ENCODE data around the gene RGL3. TPM values are rescaled to one million over a fixed set of nuclear protein-coding genes. Genes with fewer than 3 reads are reported as not detected.

RGL3 gene
- total and polyA plus RNA-seq, 9 of the 15 experiments (the other 6 are each of a cell fraction or from before 2014, with no cell fraction given): 0.12 to 0.61 (median 0.32) TPM; not detected in 4

GRCh38 chr19:11382898-11383705, 36.0 kb downstream of the RGL3 start (continued):
- TF ChIP-seq ARID3A (IDR thresholded peaks at IDR 0.05; ENCODE audit: borderline replicate concordance, low read depth, low read length): no peak
- no peak for TF ChIP-seq NCOA4 (IDR thresholded peaks at IDR 0.05; ENCODE audit: partially characterized antibody)
- no peak for TF ChIP-seq ZBTB49 (CRISPR knock-in tag; IDR thresholded peaks at IDR 0.05; ENCODE audit: borderline replicate concordance)
- TF ChIP-seq E2F4 (CRISPR knock-in tag; IDR thresholded peaks at IDR 0.05; ENCODE audit: low read depth): 0 out of 2 replicates have a peak, but pooled peaks have one; percentile 38
- TF ChIP-seq TCF3 (CRISPR knock-in tag; IDR thresholded peaks at IDR 0.05): peak; percentile 61
- 0 out of 2 replicates have a peak, but pooled peaks have one; percentile 53 for TF ChIP-seq ZNF740 (CRISPR knock-in tag; IDR thresholded peaks at IDR 0.05)
- TF ChIP-seq ZNF740 (tag; IDR thresholded peaks at IDR 0.05): peak in 1 of 2 experiments; percentile 54; a peak in 1 of 4 replicates
- no peak for TF ChIP-seq ZNF133 (CRISPR knock-in tag; IDR thresholded peaks at IDR 0.05)
- TF ChIP-seq ZNF57 (CRISPR knock-in tag; IDR thresholded peaks at IDR 0.05): no peak
- TF ChIP-seq CSDE1 (IDR thresholded peaks at IDR 0.05): no peak
- no peak for TF ChIP-seq MCM2 (IDR thresholded peaks at IDR 0.05; ENCODE audit: low read depth)
- TF ChIP-seq IRF2 (CRISPR knock-in tag; IDR thresholded peaks at IDR 0.05): no peak
- TF ChIP-seq RBM34 (IDR thresholded peaks at IDR 0.05; ENCODE audit: borderline replicate concordance, insufficient read depth, low read length): no peak
- peak; percentile 31; the same call in 1 of the 2 replicates for TF ChIP-seq SMARCA4 (IDR thresholded peaks at IDR 0.05)
- TF ChIP-seq ESRRA (IDR thresholded peaks at IDR 0.05; ENCODE audit: borderline replicate concordance, low read depth): peak; percentile 93
- TF ChIP-seq POLR3A (IDR thresholded peaks at IDR 0.05; ENCODE audit: borderline replicate concordance, extremely low read depth, insufficient read depth, insufficient read length): no peak
- TF ChIP-seq MECOM (CRISPR knock-in tag; IDR thresholded peaks at IDR 0.05): no peak
- no peak for TF ChIP-seq SMARCC2 (IDR thresholded peaks at IDR 0.05; ENCODE audit: low read depth)
- TF ChIP-seq MED1 (CRISPR knock-in tag; IDR thresholded peaks at IDR 0.05; ENCODE audit: borderline replicate concordance): no peak
- TF ChIP-seq SIN3B (IDR thresholded peaks at IDR 0.05; ENCODE audit: low read depth): no peak
